HepG2 (cell line): ENCODE measurements around the gene MYO9A. TPM values are rescaled to one million over a fixed set of nuclear protein-coding genes. Genes with fewer than 3 reads are reported as not detected.

ENCODE experiments used
- ATAC-seq: fragments of 200-7000 bp; cut with Tn5 transposase; 3 replicates; pipeline ENCODE4 v1.9.1; 2020; ENCODE audit warnings: mild to moderate bottlenecking, moderate library complexity
- BruUV-seq: library from RNA; stranded (reverse); fragments of 400-500 nt; replicated peaks from 2 replicates; lab custom pipeline; 2021; lab: Mats Ljungman, UMichigan
- CTCF ChIA-PET: fragments of 300-600 bp; formaldehyde crosslinking; extraction: SDS; loops from one replicate; lab custom pipeline; 2021; ENCODE audit warnings: low total read pairs, inconsistent platforms, low intra/inter-chr PET ratio; lab: Yijun Ruan, JAX
- POLR2A ChIA-PET: fragments of 350-600 bp; sonication (Branson Sonifier 250); formaldehyde crosslinking; loops from one replicate; lab custom pipeline; 2020; ENCODE audit warnings: antibody characterized with exemption, inconsistent platforms; lab: Yijun Ruan, JAX
- DNase-seq: peaks from one replicate; pipeline ENCODE4 v3.0.0-alpha.2; 2015; ENCODE audit warnings: low spot score
- FAIRE-seq: peaks from 3 replicates; lab custom pipeline; 2011; peaks lifted over from hg19 to GRCh38; lab: Jason Lieb, UNC
- H2AFZ ChIP-seq: one replicate; pipeline ENCODE4 v1.6.1; 2011; ENCODE audit warnings: low read length, inconsistent platforms
- H3K27ac ChIP-seq: fragments of 300-600 bp; 3 replicates; pipeline ENCODE4 v1.8.0; 2011; ENCODE audit warnings: mixed run types, mild to moderate bottlenecking, mixed read lengths, low read length, inconsistent platforms; ENCODE audit not compliant: insufficient read depth; ENCODE audit errors: extremely low read length
- H3K27me3 ChIP-seq, 2 experiments: fragments of 200-600 bp in 1 of 2; 2 replicates in 1 of 2; 3 replicates in 1 of 2; pipeline versions ENCODE4 v1.6.0 to v1.8.0; 2011; ENCODE audit warnings: low read length in 2 of 2, mild to moderate bottlenecking in 2 of 2, moderate library complexity in 2 of 2, inconsistent platforms in 1 of 2; ENCODE audit not compliant: insufficient read depth in 2 of 2, control insufficient read depth in 1 of 2
- H3K36me3 ChIP-seq, 2 experiments: fragments of 200-600 bp in 1 of 2; replicated peaks in 1 of 2; 2 replicates in 1 of 2; 3 replicates in 1 of 2; pipeline versions ENCODE4 v1.5.1 to v1.8.0; 2011; ENCODE audit warnings: low read length in 2 of 2, inconsistent platforms in 1 of 2; ENCODE audit not compliant: insufficient read depth in 2 of 2, control insufficient read depth in 1 of 2
- H3K4me1 ChIP-seq: 2 replicates; pipeline ENCODE4 v1.5.1; 2012; ENCODE audit warnings: low read length, inconsistent platforms; ENCODE audit not compliant: insufficient read depth
- H3K4me2 ChIP-seq: 2 replicates; pipeline ENCODE4 v1.6.0; 2011; ENCODE audit warnings: low read depth, low read length, inconsistent platforms
- H3K4me3 ChIP-seq, 3 experiments: fragments of 200-600 bp in 1 of 3; sonication (generic), shearing (Covaris generic) in 1 of 3; replicated peaks in 1 of 3; 2 replicates each; pipeline ENCODE4 v1.5.1; 2011 to 2016; ENCODE audit warnings: low read length in 3 of 3, inconsistent platforms in 2 of 3, low read depth in 2 of 3, mild to moderate bottlenecking in 2 of 3, control low read depth in 1 of 3, mixed read lengths in 1 of 3; ENCODE audit not compliant: insufficient read depth in 1 of 3
- H3K79me2 ChIP-seq: one replicate; pipeline ENCODE4 v1.6.1; 2011; ENCODE audit warnings: low read length, inconsistent platforms; ENCODE audit not compliant: insufficient read depth
- H3K9ac ChIP-seq: 2 replicates; pipeline ENCODE4 v1.6.0; 2011; ENCODE audit warnings: mild to moderate bottlenecking, low read depth, low read length, inconsistent platforms; ENCODE audit not compliant: insufficient read depth
- H3K9me3 ChIP-seq: 2 replicates; pipeline ENCODE4 v1.5.1; 2012; ENCODE audit warnings: mild to moderate bottlenecking, low read length
- H4K20me1 ChIP-seq: 2 replicates; pipeline ENCODE4 v1.6.0; 2011; ENCODE audit warnings: inconsistent platforms, mild to moderate bottlenecking, low read length, moderate library complexity; ENCODE audit not compliant: insufficient read depth
- CCDC6 ChIP-seq: sonication (generic); formaldehyde crosslinking; IDR thresholded peaks from 2 replicates; pipeline ENCODE4 v1.8.1; 2022; ENCODE audit warnings: mild to moderate bottlenecking, missing genetic modification reagents, moderate library complexity
- GLMP ChIP-seq: sonication (generic); formaldehyde crosslinking; IDR thresholded peaks from 2 replicates; pipeline ENCODE4 v1.9.0; 2021; ENCODE audit warnings: missing genetic modification reagents, mild to moderate bottlenecking, borderline replicate concordance
- HNRNPH1 ChIP-seq: fragments of 200-400 bp; formaldehyde crosslinking; optimal IDR thresholded peaks from 2 replicates; pipeline ENCODE3; 2017; ENCODE audit warnings: mild to moderate bottlenecking, low read depth, low read length
- KDM6A ChIP-seq: IDR thresholded peaks from 2 replicates; pipeline ENCODE4 v1.6.1; 2016; ENCODE audit warnings: low read depth
- NFE2L2 ChIP-seq: fragments of 150-350 bp; IDR thresholded peaks from 2 replicates; pipeline ENCODE4 v1.6.1; 2014; ENCODE audit warnings: low read length
- SNAPC4 ChIP-seq: sonication (generic); formaldehyde crosslinking; IDR thresholded peaks from 2 replicates; pipeline ENCODE4 v1.4.0; 2020; ENCODE audit warnings: mild to moderate bottlenecking, missing genetic modification reagents
- ZNF343 ChIP-seq: sonication (generic); formaldehyde crosslinking; IDR thresholded peaks from 2 replicates; pipeline ENCODE4 v1.4.0; 2020; ENCODE audit warnings: mild to moderate bottlenecking, missing genetic modification reagents
- ZNF7 ChIP-seq: IDR thresholded peaks from 2 replicates; pipeline ENCODE4 v1.6.1; 2016; ENCODE audit warnings: missing biosample characterization, missing genetic modification reagents
- WGBS: methylation state at CpG from one replicate; pipeline ENCODE4 v1.1.6; 2017; ENCODE audit warnings: low lambda C conversion rate; 5-methylcytosine and 5-hydroxymethylcytosine counted together
- in situ Hi-C: cut with HindIII; loops from 2 replicates; pipeline ENCODE4 v1.10.0; 2017; ENCODE audit warnings: low pct_unique_long_range_greater_than_20kb; ENCODE audit not compliant: extremely low pct_ligation_motif_present
- intact Hi-C: fragments of 100-400 bp; cut with micrococcal nuclease; formaldehyde crosslinking; loops from one replicate; pipeline ENCODE4 v1.10.0; 2022; ENCODE audit not compliant: unreplicated experiment
- polyA plus RNA-seq, 8 experiments: library from polyadenylated mRNA; depleted of rRNA in 3 of 8; stranded (reverse) in 7 of 8; unstranded in 1 of 8; fragments of >200 nt; fragmentation: Illumina TruSeq in 4 of 8; extraction: Trizol in 4 of 8; gene quantifications; 2 replicates each; pipeline versions ENCODE4 v1.2.1 to v1.2.3, GENCODE V29; 2011 to 2016; ENCODE audit warnings: low read depth in 4 of 8, missing spikeins in 1 of 8, mixed read lengths in 1 of 8; ENCODE audit not compliant: insufficient read depth in 1 of 8
- total RNA-seq, 5 experiments: library from RNA; depleted of rRNA; stranded (reverse); fragments of >200 nt; fragmentation: Illumina TruSeq; extraction: Trizol; gene quantifications; 2 replicates each; pipeline ENCODE4 v1.2.3, GENCODE V29; 2016; ENCODE audit warnings: low read depth in 1 of 5
- TF ChIP-seq, protein P1 (sequence below): sonication (generic); formaldehyde crosslinking; IDR thresholded peaks from 2 replicates; pipeline ENCODE4 v1.4.0; 2020; ENCODE audit warnings: mild to moderate bottlenecking, missing genetic modification reagents
- TF ChIP-seq, protein P2 (sequence below): sonication (generic); formaldehyde crosslinking; IDR thresholded peaks from 2 replicates; pipeline ENCODE4 v1.5.1; 2020; ENCODE audit warnings: mild to moderate bottlenecking, missing genetic modification reagents
- TF ChIP-seq, protein P3 (sequence below): IDR thresholded peaks from 2 replicates; pipeline ENCODE4 v1.6.1; 2018; ENCODE audit warnings: missing genetic modification reagents
- TF ChIP-seq, protein P4 (sequence below): sonication (generic); formaldehyde crosslinking; IDR thresholded peaks from 2 replicates; pipeline ENCODE4 v1.5.0; 2020; ENCODE audit warnings: mild to moderate bottlenecking, missing genetic modification reagents

Gene MYO9A
- total and polyA plus RNA-seq, 2 of the 13 experiments (the other 11 are each of a cell fraction or from before 2014, with no cell fraction given), result 4.8 to 15.3 TPM

DNA sequence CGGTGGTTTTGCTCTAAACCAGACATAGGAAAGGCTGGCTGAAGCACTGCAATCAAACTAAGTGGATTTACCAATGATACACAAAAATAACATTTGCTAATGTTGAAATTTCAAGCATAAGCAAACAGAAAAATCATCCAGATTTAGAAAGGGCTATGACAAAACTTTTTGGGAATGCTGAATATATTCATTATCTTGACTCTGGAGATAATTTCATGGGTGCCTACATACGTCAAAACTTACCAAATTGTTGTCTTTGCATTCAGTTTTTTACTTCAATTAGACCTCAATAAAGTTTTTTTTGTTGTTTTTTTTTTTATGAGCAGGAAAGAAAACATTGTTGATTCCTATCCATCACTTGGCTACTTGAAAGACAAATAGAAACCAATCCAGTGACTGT, 166.8 kb downstream of the MYO9A start:
- no peak for FAIRE-seq
- Histone ChIP-seq H3K4me1 (no peaks in the 10 kb centered on the region), H3K27me3 (no peaks in the 10 kb centered on the region), H3K4me3 (no peak overlapping the region), H2AFZ (no peak overlapping the region), H3K27ac (no peak overlapping the region), H3K79me2 (no peaks in the 10 kb centered on the region), H3K9me3 (no peaks in the 10 kb centered on the region), H4K20me1 (no peaks in the 10 kb centered on the region), H3K9ac (no peak overlapping the region), H3K4me2 (no peak overlapping the region), H3K36me3 (no peaks in the 10 kb centered on the region)
- in situ Hi-C loops (no loop called here), intact Hi-C loops (no loop called here)
- 97% methylated on average over 2 of the region's 2 CpGs for WGBS
- POLR2A ChIA-PET, result no interaction called here
- ATAC-seq, result no peak
- DNase-seq, result no peak
- CTCF ChIA-PET, result no interaction called here
- no TSS peak for BruUV-seq
- TF ChIP-seq, protein P1, sequence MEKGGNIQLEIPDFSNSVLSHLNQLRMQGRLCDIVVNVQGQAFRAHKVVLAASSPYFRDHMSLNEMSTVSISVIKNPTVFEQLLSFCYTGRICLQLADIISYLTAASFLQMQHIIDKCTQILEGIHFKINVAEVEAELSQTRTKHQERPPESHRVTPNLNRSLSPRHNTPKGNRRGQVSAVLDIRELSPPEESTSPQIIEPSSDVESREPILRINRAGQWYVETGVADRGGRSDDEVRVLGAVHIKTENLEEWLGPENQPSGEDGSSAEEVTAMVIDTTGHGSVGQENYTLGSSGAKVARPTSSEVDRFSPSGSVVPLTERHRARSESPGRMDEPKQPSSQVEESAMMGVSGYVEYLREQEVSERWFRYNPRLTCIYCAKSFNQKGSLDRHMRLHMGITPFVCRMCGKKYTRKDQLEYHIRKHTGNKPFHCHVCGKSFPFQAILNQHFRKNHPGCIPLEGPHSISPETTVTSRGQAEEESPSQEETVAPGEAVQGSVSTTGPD (CRISPR knock-in tag), result no peak
- TF ChIP-seq SNAPC4 (CRISPR knock-in tag), result no peak
- no peak for TF ChIP-seq KDM6A (CRISPR knock-in tag)
- TF ChIP-seq ZNF7 (CRISPR knock-in tag), result no peak
- TF ChIP-seq, protein P2, sequence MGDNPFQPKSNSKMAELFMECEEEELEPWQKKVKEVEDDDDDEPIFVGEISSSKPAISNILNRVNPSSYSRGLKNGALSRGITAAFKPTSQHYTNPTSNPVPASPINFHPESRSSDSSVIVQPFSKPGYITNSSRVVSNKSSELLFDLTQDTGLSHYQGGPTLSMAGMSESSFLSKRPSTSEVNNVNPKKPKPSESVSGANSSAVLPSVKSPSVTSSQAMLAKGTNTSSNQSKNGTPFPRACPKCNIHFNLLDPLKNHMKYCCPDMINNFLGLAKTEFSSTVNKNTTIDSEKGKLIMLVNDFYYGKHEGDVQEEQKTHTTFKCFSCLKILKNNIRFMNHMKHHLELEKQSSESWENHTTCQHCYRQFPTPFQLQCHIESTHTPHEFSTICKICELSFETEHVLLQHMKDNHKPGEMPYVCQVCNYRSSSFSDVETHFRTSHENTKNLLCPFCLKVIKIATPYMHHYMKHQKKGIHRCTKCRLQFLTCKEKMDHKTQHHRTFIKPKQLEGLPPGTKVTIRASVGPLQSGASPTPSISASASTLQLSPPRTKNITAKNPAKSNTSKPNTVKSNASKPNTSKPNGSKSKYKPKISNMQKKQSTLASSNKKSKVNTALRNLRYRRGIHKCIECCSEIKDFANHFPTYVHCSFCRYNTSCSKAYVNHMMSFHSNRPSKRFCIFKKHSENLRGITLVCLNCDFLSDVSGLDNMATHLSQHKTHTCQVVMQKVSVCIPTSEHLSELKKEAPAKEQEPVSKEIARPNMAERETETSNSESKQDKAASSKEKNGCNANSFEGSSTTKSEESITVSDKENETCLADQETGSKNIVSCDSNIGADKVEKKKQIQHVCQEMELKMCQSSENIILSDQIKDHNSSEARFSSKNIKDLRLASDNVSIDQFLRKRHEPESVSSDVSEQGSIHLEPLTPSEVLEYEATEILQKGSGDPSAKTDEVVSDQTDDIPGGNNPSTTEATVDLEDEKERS (CRISPR knock-in tag), result no peak
- TF ChIP-seq ZNF343 (CRISPR knock-in tag), result no peak
- TF ChIP-seq, protein P3, sequence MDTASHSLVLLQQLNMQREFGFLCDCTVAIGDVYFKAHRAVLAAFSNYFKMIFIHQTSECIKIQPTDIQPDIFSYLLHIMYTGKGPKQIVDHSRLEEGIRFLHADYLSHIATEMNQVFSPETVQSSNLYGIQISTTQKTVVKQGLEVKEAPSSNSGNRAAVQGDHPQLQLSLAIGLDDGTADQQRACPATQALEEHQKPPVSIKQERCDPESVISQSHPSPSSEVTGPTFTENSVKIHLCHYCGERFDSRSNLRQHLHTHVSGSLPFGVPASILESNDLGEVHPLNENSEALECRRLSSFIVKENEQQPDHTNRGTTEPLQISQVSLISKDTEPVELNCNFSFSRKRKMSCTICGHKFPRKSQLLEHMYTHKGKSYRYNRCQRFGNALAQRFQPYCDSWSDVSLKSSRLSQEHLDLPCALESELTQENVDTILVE (CRISPR knock-in tag), result no peak
- TF ChIP-seq HNRNPH1, result no peak
- no peak for TF ChIP-seq NFE2L2
- TF ChIP-seq CCDC6 (CRISPR knock-in tag), result no peak
- TF ChIP-seq, protein P4, sequence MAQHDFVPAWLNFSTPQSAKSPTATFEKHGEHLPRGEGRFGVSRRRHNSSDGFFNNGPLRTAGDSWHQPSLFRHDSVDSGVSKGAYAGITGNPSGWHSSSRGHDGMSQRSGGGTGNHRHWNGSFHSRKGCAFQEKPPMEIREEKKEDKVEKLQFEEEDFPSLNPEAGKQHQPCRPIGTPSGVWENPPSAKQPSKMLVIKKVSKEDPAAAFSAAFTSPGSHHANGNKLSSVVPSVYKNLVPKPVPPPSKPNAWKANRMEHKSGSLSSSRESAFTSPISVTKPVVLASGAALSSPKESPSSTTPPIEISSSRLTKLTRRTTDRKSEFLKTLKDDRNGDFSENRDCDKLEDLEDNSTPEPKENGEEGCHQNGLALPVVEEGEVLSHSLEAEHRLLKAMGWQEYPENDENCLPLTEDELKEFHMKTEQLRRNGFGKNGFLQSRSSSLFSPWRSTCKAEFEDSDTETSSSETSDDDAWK, result no peak
- no peak for TF ChIP-seq GLMP
